GM19193 (cell line): ENCODE results near the gene PNLDC1.

Experiments
- POLR2A ChIP-seq: IDR thresholded peaks from 4 replicates; pipeline ENCODE4 v1.6.1; 2011; ENCODE audit not compliant: insufficient read depth, insufficient read length; ENCODE audit errors: extremely low read depth

PNLDC1 gene

DNA sequence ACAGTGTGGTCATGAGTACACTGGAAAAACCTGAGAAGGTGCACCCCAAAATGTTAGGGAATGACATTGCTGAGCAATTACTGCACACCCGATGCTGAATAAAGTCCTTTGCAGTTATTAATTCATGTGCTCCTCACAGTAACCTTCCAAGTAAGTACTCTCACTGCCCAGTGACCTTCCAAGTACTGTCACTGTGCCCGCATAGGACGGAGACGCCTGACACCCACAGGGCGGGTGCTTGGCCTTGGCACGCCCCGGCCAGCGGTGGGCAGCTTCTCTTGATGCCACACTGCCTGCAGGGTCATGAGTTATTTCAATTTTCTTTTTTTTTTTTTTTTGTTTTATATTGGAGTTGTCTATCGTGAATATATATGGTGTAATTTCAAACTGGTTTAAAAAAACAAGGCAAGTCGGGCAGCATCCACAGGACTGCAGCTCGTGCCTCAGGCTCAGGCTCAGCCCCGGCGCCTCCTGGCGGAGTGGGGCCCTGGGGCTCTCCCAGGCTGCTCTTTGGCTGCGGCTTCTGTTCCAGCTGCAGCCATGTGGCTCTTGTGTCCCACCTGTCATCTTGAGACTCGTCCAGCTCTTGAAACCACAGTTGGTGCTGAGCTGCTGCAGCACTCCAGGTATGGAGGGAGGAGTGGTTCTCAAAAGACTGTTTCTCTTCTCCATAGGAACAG is 27.0 kb downstream of the PNLDC1 start:
- TF ChIP-seq POLR2A, result no peak

GRCh38 chr6:159828074-159828473 is 28.0 kb downstream of the PNLDC1 start:
- TF ChIP-seq POLR2A, result no peak

GRCh38 chr6:159829526-159829925 is 29.4 kb downstream of the PNLDC1 start:
- no peak for TF ChIP-seq POLR2A

- no peak for TF ChIP-seq POLR2A
These were observed 30.7 kb downstream of the PNLDC1 start for GRCh38 chr6:159830501-159831372.

- no peak for TF ChIP-seq POLR2A
These were observed 31.2 kb downstream of the PNLDC1 start for GRCh38 chr6:159831373-159831679.

DNA sequence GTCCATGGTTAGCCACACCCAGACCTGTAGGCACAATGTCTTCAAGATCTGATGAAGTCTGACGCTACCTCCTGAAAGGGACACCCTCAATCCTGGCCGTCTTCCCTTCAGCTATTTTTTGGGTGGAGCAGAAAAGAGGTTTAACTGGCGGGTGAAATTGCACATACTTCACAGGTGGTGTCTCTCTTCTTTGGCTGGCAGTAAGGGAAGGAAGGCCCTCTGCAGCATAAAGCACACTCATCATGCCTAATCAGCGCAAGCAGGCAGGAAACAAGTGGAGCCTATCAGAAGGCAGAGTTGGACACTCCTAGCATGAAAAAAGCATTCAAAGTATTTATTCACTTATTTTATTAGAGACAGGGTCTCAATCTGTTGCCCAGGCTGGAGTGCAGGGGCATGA is 32.9 kb downstream of the PNLDC1 start:
- no peak for TF ChIP-seq POLR2A

- no peak for TF ChIP-seq POLR2A
These were observed 33.5 kb downstream of the PNLDC1 start for GRCh38 chr6:159833556-159833955.

DNA sequence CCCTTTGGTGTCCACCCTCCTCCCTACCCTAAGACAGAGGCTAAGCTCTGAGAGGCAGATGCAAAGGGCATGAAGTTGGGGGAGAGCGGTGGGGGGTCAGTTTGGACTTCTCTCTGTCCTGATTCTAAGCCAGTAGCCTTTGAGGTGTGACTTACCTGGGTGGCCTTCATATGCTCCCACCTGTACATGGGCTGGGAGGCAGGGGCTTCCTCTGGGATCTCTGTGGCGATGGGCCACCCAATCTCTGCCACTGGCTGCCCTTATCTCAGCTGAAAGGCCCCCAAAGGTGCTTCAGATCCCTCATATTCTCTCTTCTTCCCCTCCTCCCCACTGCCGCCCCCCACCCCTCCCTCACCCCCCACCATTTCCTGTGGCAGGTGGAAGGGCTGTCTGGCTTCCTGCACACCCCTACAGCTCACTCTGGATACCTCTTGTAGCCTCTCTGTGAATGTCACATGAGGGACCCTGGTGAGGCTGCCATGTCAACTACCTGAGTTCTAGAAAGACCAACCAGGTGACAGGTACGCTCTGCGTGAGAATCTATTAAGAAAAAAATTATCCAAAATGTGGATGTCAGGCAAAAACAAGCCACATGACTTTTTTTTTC is 34.0 kb downstream of the PNLDC1 start:
- no peak for TF ChIP-seq POLR2A

- no peak for TF ChIP-seq POLR2A
These were observed 36.8 kb downstream of the PNLDC1 start for GRCh38 chr6:159836718-159837490.

DNA sequence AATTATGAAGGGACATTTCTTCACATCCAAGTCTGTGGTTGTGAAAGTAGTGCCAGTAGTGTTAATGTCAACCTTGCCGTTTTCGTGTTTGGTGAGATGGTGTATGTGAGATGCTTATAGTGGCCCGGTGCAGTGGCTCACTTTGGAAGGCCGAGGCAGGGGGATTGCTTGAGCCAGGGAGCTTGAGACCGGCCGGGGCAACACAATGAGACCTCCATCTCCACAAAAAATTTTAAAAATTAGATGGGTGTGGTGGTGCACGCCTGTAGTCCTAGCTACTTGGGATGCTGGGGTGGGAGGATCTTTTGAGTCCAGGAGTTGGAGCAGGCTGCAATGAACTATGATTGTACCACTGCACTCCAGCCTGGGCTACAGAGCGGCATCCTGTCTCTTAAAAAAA is 37.4 kb downstream of the PNLDC1 start:
- no peak for TF ChIP-seq POLR2A

- TF ChIP-seq POLR2A, result no peak
These were observed 38.1 kb downstream of the PNLDC1 start for GRCh38 chr6:159838020-159838744.

- no peak for TF ChIP-seq POLR2A
These were observed 42.0 kb downstream of the PNLDC1 start for GRCh38 chr6:159842035-159842434.

DNA sequence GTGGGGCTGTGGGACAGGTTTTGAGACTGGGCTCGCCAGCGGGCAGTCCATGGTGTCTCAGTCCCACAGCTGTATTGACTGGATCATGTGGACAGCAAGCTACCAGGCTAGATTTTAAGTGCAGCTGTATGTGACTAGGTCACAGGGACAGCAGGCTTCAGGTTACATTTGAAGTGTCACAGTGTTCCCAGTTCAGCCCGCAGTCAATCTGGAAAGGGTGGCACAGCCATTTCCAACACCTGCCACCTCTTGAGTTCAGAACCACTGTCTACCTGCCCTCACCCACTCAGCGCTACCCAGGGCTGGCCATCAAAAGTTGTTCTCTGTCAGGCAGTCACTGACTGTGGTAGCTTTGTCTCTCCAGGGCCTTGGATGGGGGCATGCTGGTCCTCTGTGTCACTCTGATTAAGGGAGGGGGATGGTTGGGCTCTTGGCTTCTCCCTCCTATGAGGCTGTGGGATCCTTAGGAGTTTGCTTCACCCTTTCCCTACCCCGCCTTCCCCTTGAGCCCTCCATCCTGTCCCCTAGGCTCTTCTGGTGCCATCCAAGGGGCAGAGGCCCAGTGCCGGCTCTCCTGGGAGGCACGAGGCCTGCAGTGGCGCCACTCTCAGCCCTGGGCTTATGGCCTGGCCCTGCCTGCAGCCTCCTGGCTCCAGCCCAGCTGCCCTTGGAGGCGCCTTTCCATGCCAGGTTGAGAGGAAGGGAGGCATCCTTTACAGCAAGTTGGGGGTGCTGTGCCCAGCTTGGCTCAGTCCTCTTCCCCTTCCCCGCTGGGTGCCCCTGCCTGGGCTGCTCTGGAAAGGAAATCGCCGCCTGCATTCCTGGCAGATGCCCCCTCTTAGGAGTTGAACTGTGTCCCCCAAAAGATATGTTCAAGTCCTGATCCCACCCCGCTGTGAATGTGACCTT is 44.9 kb downstream of the PNLDC1 start:
- no peak for TF ChIP-seq POLR2A
